Body of pancreas (tissue), 4 donors: ENCODE results near the gene GRIA4.

Source experiments
- POLR2A ChIP-seq, 3 donors: fragments of 450-650 bp; IDR thresholded peaks; one replicate each; pipeline ENCODE4 v1.6.1; 2016; ENCODE audit warnings: antibody characterized with exemption in 3 of 3, mild to moderate bottlenecking in 2 of 3
- TF ChIP-seq, protein P1 (sequence below), 7 experiments: fragments of 450-650 bp in 4 of 7; fragments of 200-600 bp in 3 of 7; sonication (generic) in 3 of 7; IDR thresholded peaks; one replicate each; pipeline ENCODE4 v1.5.1; 2016 to 2019; ENCODE audit warnings: antibody characterized with exemption in 7 of 7

DNA sequence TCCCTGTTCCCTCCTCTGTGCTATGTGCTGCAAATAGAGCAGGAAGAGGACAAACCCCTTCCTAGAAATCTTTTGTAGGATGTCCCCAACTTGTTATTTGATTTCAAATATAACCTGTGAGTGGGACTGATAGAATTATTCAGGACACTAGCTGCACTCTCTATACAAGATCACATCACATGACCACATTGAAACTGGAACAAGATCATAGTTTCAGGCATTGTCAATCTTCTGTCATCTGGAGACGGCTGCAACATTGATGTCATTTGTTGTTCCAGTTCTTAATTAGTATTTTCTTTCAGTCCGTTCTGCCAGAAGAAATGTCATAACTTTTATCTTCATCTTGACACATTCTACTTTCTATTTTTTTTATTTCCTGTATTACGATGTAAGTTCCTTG, 89.3 kb downstream of the GRIA4 start:
- TF ChIP-seq, protein P1, sequence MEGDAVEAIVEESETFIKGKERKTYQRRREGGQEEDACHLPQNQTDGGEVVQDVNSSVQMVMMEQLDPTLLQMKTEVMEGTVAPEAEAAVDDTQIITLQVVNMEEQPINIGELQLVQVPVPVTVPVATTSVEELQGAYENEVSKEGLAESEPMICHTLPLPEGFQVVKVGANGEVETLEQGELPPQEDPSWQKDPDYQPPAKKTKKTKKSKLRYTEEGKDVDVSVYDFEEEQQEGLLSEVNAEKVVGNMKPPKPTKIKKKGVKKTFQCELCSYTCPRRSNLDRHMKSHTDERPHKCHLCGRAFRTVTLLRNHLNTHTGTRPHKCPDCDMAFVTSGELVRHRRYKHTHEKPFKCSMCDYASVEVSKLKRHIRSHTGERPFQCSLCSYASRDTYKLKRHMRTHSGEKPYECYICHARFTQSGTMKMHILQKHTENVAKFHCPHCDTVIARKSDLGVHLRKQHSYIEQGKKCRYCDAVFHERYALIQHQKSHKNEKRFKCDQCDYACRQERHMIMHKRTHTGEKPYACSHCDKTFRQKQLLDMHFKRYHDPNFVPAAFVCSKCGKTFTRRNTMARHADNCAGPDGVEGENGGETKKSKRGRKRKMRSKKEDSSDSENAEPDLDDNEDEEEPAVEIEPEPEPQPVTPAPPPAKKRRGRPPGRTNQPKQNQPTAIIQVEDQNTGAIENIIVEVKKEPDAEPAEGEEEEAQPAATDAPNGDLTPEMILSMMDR (IDR thresholded peaks at IDR 0.05) = no peak
- TF ChIP-seq POLR2A (IDR thresholded peaks at IDR 0.05) = no peak
